G401.6 (cell line): ENCODE data around the gene SLC2A13.

Experiments used
- FAIRE-seq: peaks from 2 replicates; lab custom pipeline; 2012; peaks lifted over from hg19 to GRCh38; lab: Jason Lieb, UNC

Gene SLC2A13

GRCh38 chr12:40105515-40106201 is at the start of gene SLC2A13:
Gene SLC2A13 (minus strand): TSS chr12:40106081. CDS start chr12:40105808, 273 bp downstream.
- FAIRE-seq: no peak

GRCh38 chr12:40154381-40154780 is 48.5 kb upstream of the SLC2A13 start:
- FAIRE-seq: no peak

GRCh38 chr12:40153432-40153831 is 47.6 kb upstream of the SLC2A13 start:
- no peak for FAIRE-seq

- peak; percentile 36 for FAIRE-seq
Measured at GRCh38 chr12:40152783-40153383, 47.0 kb upstream of the SLC2A13 start.

GRCh38 chr12:40149673-40150260 is 43.9 kb upstream of the SLC2A13 start:
- no peak for FAIRE-seq

GRCh38 chr12:40146800-40147797 is 41.2 kb upstream of the SLC2A13 start:
- FAIRE-seq: no peak

- FAIRE-seq: no peak
Measured at GRCh38 chr12:40145896-40146295, 40.0 kb upstream of the SLC2A13 start.

GRCh38 chr12:40144023-40144422 is 38.1 kb upstream of the SLC2A13 start:
- no peak for FAIRE-seq

GRCh38 chr12:40142001-40142744 is 36.3 kb upstream of the SLC2A13 start:
- no peak for FAIRE-seq

- FAIRE-seq: no peak
Measured at GRCh38 chr12:40138526-40138925, 32.6 kb upstream of the SLC2A13 start.

GRCh38 chr12:40137252-40137651 is 31.4 kb upstream of the SLC2A13 start:
- no peak for FAIRE-seq

GRCh38 chr12:40127408-40127807 is 21.5 kb upstream of the SLC2A13 start:
- FAIRE-seq: no peak

GRCh38 chr12:40123496-40123895 is 17.6 kb upstream of the SLC2A13 start:
- no peak for FAIRE-seq

- no peak for FAIRE-seq
Measured at GRCh38 chr12:40122842-40123241, 17.0 kb upstream of the SLC2A13 start.

GRCh38 chr12:40117818-40118217 is 11.9 kb upstream of the SLC2A13 start:
- FAIRE-seq: no peak

- FAIRE-seq: no peak
Measured at GRCh38 chr12:40110586-40110985, 4.7 kb upstream of the SLC2A13 start.

GRCh38 chr12:40107803-40108620 is 2.1 kb upstream of the SLC2A13 start:
- FAIRE-seq: no peak

- FAIRE-seq: no peak
Measured at GRCh38 chr12:40107098-40107802, 1.4 kb upstream of the SLC2A13 start.

GRCh38 chr12:40106655-40107054 is 774 bp upstream of the SLC2A13 start:
- FAIRE-seq: no peak

GRCh38 chr12:40106202-40106533 is 287 bp upstream of the SLC2A13 start:
- no peak for FAIRE-seq

- FAIRE-seq: no peak
Measured at GRCh38 chr12:40105265-40105514, 691 bp downstream of the SLC2A13 start.
